Uterus (tissue), 4 donors: Measurements from ENCODE around the gene IGHMBP2. TPM values are rescaled to one million over a fixed set of nuclear protein-coding genes. Genes with fewer than 3 reads are reported as not detected.

Experiments
- DNase-seq, 2 donors: peaks; one replicate each; pipeline ENCODE4 v3.0.0-alpha.2; 2019 to 2020
- H3K27ac ChIP-seq, 2 donors: fragments of 200-600 bp; sonication (generic); 1 replicate in 1 of 2; 2 replicates in 1 of 2; pipeline ENCODE4 v1.5.1; 2016 to 2018
- H3K27me3 ChIP-seq, 2 donors: fragments of 200-600 bp; sonication (generic); one replicate each; pipeline ENCODE4 v1.5.1; 2018 to 2019; ENCODE audit warnings: control low read depth in 1 of 2
- H3K36me3 ChIP-seq, 2 donors: fragments of 200-600 bp; sonication (generic); one replicate each; pipeline ENCODE4 v1.5.1; 2019; ENCODE audit warnings: control low read depth in 1 of 2
- H3K4me1 ChIP-seq, 2 donors: fragments of 200-600 bp; sonication (generic); one replicate each; pipeline ENCODE4 v1.5.1; 2018 to 2019; ENCODE audit warnings: control low read depth in 1 of 2
- H3K4me3 ChIP-seq, 2 donors: fragments of 200-600 bp; sonication (generic); 1 replicate in 1 of 2; 2 replicates in 1 of 2; pipeline ENCODE4 v1.5.1; 2018 to 2019; ENCODE audit warnings: mild to moderate bottlenecking in 1 of 2
- H3K9me3 ChIP-seq, 2 donors: fragments of 200-600 bp; sonication (generic); one replicate each; pipeline ENCODE4 v1.5.1; 2019; ENCODE audit warnings: control low read depth in 1 of 2
- POLR2A ChIP-seq, 2 donors: fragments of 450-650 bp; IDR thresholded peaks; one replicate each; pipeline ENCODE4 v1.6.1; 2016; ENCODE audit warnings: antibody characterized with exemption in 2 of 2, mild to moderate bottlenecking in 1 of 2, moderate library complexity in 1 of 2
- intact Hi-C: fragments of 100-400 bp; cut with DNase I; formaldehyde crosslinking; loops from one replicate; pipeline ENCODE4 v1.15.1; 2023; ENCODE audit warnings: low total_unique reads
- total RNA-seq, 4 donors: library from RNA; depleted of rRNA in 3 of 4; stranded (reverse); fragments of >200 nt in 3 of 4; gene quantifications; one replicate each; pipeline versions ENCODE4 v1.1.0 to v1.2.4, GENCODE V29; 2014 to 2023
- TF ChIP-seq, protein P1 (sequence below), 4 experiments: fragments of 200-600 bp in 2 of 4; fragments of 450-650 bp in 2 of 4; sonication (generic) in 2 of 4; IDR thresholded peaks; one replicate each; pipeline ENCODE4 v1.5.1; 2016 to 2019; ENCODE audit warnings: antibody characterized with exemption in 4 of 4, mild to moderate bottlenecking in 2 of 4, moderate library complexity in 1 of 4
- donor health status: DM: yes; HTN: yes; CAD: no.

IGHMBP2 gene
- total RNA-seq, 4 donors from 2014 or later = 0.88 to 38.5 (median 19.9) TPM

- no peak for TF ChIP-seq POLR2A (IDR thresholded peaks at IDR 0.05)
- TF ChIP-seq, protein P1, sequence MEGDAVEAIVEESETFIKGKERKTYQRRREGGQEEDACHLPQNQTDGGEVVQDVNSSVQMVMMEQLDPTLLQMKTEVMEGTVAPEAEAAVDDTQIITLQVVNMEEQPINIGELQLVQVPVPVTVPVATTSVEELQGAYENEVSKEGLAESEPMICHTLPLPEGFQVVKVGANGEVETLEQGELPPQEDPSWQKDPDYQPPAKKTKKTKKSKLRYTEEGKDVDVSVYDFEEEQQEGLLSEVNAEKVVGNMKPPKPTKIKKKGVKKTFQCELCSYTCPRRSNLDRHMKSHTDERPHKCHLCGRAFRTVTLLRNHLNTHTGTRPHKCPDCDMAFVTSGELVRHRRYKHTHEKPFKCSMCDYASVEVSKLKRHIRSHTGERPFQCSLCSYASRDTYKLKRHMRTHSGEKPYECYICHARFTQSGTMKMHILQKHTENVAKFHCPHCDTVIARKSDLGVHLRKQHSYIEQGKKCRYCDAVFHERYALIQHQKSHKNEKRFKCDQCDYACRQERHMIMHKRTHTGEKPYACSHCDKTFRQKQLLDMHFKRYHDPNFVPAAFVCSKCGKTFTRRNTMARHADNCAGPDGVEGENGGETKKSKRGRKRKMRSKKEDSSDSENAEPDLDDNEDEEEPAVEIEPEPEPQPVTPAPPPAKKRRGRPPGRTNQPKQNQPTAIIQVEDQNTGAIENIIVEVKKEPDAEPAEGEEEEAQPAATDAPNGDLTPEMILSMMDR (IDR thresholded peaks at IDR 0.05) = no peak
- intact Hi-C loops = no loop called here
Observed at GRCh38 chr11:68916439-68916838, 12.7 kb downstream of the IGHMBP2 start.

DNA sequence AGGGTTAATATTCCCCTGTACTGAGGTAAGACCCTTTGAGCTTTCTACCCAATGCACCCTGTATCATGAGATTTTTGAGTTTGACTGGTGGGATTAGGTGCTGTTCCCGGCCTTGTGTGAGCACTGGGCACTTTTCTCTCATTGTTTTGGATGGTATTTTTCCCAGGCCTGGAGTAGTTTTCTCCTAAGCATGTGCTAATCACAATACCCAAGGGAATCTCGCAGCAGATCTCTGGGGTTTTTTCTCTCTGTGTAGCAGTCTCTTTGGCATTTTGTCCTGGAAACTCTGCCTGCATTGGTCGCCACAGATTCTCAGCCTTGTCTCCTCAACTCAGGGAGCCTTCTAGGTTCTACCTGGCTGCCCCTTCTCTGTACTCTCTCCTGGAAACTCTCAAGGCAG is 19.9 kb downstream of the IGHMBP2 start:
- Histone ChIP-seq H3K27me3 (no peaks in the 10 kb centered on the region), H3K4me3 (no peak overlapping the region), H3K36me3 (no peaks in the 10 kb centered on the region), H3K27ac (peak overlapping the region in 1 of 2 donors; percentile 13), H3K4me1 (no peaks in the 10 kb centered on the region), H3K9me3 (peaks cover 0 to 12% of the 10 kb centered on the region in 2 donors)
- no peak for TF ChIP-seq POLR2A (IDR thresholded peaks at IDR 0.05)
- TF ChIP-seq, protein P1 (IDR thresholded peaks at IDR 0.05) = no peak
- DNase-seq = no peak
- intact Hi-C loops = no loop called here

More at GRCh38 chr11:68916439-68916838, 12.7 kb downstream of the IGHMBP2 start:
- Histone ChIP-seq H3K27me3 (no peaks in the 10 kb centered on the region), H3K9me3 (no peaks in the 10 kb centered on the region), H3K36me3 (no peaks in the 10 kb centered on the region), H3K4me1 (no peaks in the 10 kb centered on the region), H3K4me3 (no peak overlapping the region), H3K27ac (no peak overlapping the region)
- DNase-seq = no peak

DNA sequence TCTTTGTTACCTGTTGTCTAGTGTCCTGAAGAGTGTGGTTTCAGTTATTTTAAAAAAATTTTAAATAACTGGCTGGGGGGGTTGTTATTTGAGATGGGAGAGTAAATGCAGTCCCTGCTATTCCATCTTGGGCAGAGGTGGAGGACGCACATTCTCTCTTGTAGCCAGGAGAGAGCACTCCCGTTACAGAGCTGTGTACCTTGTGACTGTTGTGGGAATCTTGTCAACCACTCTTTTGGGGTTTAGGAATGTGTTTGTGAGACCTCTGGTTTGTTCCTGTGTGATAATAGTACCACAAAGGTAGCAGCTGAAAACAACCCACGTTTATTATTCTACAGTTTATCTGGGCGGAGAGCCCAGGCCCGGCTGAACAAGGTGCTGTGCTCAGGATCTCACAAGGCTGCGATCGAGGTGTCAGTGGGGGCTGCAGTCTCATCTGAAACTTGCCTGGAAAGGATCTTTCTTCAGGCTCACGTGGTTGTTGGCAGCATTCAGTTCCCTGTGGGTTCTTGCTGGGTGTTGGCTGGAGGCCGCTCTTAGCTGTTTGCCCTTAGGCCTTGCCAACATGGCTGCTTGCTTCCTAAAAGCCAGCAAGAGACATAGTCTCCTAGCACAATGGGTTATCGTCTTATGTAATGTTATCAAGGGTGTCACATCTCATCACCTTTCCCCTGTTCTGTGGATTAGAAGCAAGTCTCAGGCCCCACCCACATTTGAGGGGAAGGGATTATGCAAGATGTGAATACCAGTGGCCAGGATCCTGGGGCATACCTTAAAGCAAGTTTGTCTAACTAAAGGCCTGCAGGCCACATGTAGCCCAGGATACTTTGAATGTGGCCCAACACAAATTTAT is 20.6 kb downstream of the IGHMBP2 start:
- no peak for DNase-seq
- TF ChIP-seq POLR2A (IDR thresholded peaks at IDR 0.05) = no peak
- TF ChIP-seq, protein P1 (IDR thresholded peaks at IDR 0.05) = no peak
- H3K36me3 ChIP-seq = no peaks in the 10 kb centered on the region
- H3K27ac ChIP-seq = peak overlapping the region in 1 of 2 donors; percentile 13
- H3K4me3 ChIP-seq = no peak overlapping the region
- H3K4me1 ChIP-seq = no peaks in the 10 kb centered on the region
- H3K27me3 ChIP-seq = no peaks in the 10 kb centered on the region
- peaks cover 0 to 12% of the 10 kb centered on the region in 2 donors for H3K9me3 ChIP-seq
- intact Hi-C loops = no loop called here

DNA sequence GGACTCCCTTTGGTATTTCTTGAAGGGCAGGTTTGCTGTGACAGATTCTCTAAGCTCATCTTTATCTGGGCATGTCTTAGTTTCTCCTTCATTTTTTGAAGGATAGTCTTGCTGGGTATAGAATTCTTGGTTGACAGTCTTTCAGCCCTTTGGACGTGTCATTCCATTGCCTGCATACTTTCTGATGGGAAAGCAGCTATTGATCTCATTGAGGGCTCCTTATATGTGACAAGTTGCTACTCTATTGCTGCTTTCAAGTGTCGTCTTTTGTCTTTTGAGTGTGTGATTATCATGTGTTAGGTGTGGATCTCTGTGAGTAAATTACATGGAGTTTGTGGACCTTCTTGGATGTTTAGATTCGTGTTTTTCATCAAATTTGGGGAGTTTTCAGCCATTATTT is 21.9 kb downstream of the IGHMBP2 start:
- Histone ChIP-seq H3K27ac (no peak overlapping the region), H3K36me3 (no peaks in the 10 kb centered on the region), H3K27me3 (no peaks in the 10 kb centered on the region), H3K4me3 (no peak overlapping the region), H3K9me3 (peaks cover 0 to 12% of the 10 kb centered on the region in 2 donors), H3K4me1 (no peaks in the 10 kb centered on the region)
- intact Hi-C loops = no loop called here
- no peak for DNase-seq
- TF ChIP-seq, protein P1 (IDR thresholded peaks at IDR 0.05) = no peak
- no peak for TF ChIP-seq POLR2A (IDR thresholded peaks at IDR 0.05)
